ENCODE data around the gene STRIP2.
"Not testable (repeated sequence)": the region's sequence is repeated elsewhere in the genome, so short reads cannot be mapped to it uniquely, and the experiment has no call there.

STRIP2 gene

DNA sequence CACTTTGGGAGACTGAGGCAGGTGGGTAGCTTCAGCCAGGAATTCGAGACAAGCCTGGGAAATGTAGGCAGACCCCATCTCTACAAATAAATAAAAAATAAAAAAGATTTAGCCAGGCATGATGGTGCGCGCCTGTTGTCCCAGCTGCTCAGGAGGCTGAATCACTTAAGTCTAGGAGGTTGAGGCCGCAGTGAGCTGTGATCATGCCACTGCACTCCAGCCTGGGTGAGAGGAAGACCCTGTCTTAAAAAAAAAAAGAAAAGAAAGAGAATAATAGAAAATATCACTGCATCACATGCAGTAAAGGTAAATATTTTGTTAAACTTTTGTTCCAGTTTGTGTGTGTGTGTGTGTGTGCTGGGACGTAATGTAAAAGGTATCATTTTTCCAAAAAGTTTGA is 3.0 kb downstream of the STRIP2 start:
- Mint-ChIP-seq H3K9me3 (no peaks in the 10 kb centered on the region), H3K4me3 (peak overlapping the region; percentile 93), H3K27ac (no peak overlapping the region), H3K4me1 (peaks cover 58% of the 10 kb centered on the region), H3K36me3 (peaks cover 69% of the 10 kb centered on the region)
- DNase-seq (ENCODE audit: low spot score in 2 of 2), result no peak
- no peak for ATAC-seq

DNA sequence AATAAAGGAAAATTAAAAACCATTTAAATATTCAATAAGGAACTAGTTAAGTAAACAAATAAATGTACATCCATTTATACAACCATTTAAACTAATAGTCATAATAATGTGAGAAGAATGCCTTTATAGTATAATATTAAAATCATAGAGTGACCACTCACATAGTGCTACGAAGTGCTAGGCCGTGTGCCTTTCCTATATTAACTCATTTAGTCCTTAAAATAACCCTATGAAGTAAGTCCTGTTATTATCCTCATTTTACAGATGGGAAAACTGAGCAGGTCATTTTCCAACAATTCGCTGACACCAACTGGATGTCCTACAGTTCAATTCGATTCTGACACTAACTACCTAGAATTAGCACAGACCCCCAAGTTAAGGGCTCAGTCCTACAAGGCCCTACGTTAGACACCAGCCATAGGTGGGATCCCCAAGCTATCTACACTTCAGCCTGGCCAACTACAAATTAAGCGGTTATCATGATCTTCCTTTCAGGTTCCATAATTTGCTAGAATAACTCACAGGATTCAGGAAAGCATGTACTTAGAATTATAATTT is 4.1 kb downstream of the STRIP2 start:
- ATAC-seq (no peak), DNase-seq (ENCODE audit: low spot score in 2 of 2) (no peak)
- Mint-ChIP-seq H3K4me1 (peaks cover 48% of the 10 kb centered on the region), H3K9me3 (no peaks in the 10 kb centered on the region), H3K27ac (peak overlapping the region; percentile 83), H3K36me3 (peaks cover 78% of the 10 kb centered on the region), H3K4me3 (peak overlapping the region; percentile 61)

DNA sequence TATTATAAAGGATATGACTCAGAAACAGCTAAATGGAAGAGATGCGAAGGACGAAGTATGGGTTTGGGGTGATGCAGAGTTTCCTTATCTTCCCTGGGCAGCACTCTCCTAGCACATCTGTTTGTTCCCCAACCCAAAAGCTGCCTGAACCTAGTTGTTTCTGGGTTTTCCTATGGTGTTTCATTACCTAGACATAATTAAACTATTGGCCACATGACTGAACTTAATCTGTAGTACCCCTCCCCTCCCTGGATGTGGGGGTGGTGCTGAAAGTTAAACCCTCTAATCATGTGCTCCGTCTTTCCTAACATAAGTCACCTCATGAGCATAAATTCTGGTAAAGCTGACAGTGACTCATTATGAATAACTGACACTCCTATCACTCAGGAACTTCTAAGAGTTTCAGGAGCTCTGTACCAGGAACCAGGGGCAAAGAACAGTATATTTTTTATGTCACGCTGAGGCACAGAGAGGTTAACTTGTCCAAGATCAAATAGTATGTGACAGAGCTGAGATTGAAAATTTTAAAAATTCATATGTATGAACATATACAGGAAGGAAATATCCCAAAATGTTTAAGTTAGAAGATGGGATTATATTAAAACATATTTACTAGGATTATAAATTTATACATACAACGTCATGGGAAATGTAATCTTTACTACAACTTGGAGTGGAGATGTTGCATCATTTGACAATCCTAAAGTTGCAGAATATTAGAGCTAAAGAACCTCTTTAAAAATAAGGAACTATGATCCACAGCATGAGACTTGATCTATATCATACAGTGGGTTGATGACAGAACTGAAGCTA is 4.8 kb downstream of the STRIP2 start:
- H3K4me3 Mint-ChIP-seq, result peak overlapping the region; percentile 61
- DNase-seq (ENCODE audit: low spot score in 2 of 2), result peak; percentile 17 to 74
- H3K27ac Mint-ChIP-seq, result peak overlapping the region; percentile 83
- H3K9me3 Mint-ChIP-seq, result no peaks in the 10 kb centered on the region
- peak; percentile 71 for ATAC-seq
- peaks cover 43% of the 10 kb centered on the region for H3K4me1 Mint-ChIP-seq
- peaks cover 78% of the 10 kb centered on the region for H3K36me3 Mint-ChIP-seq

DNA sequence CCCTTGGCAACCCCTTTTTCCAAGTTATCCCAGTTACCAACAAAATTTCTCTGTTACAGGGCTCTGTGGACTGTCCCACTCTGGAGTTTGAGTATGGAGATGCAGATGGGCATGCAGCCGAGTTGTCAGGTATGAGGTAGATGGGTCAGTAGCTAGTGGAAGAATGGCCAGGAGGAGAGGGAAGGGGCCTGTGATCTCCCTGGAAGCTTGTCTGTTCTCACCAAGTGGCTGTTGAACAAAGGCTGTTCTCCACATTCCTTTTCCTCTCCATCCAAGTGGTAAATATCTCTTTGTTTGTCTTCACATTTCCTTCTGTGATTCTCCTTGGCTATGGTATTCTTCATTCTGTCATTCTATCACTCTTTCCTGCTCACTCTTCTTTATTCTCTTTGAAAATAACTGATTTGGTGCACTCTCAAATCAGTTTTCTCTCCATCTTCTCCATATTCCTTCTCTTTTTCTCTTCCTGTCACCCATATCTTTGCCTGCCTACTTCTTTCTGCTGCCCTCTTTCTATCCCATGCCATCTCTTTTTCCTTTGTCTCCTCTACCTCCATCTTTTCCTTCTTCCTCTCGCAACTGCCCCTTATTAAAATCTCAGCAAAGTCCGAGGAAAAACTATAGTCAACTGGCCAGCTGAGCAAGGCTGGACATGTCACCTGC is 5.9 kb downstream of the STRIP2 start:
- DNase-seq (ENCODE audit: low spot score in 2 of 2) (no peak), ATAC-seq (no peak)
- peak overlapping the region; percentile 83 for H3K27ac Mint-ChIP-seq
- H3K9me3 Mint-ChIP-seq, result no peaks in the 10 kb centered on the region
- H3K4me1 Mint-ChIP-seq, result peaks cover 41% of the 10 kb centered on the region
- peaks cover 87% of the 10 kb centered on the region for H3K36me3 Mint-ChIP-seq
- peak overlapping the region; percentile 14 for H3K4me3 Mint-ChIP-seq

DNA sequence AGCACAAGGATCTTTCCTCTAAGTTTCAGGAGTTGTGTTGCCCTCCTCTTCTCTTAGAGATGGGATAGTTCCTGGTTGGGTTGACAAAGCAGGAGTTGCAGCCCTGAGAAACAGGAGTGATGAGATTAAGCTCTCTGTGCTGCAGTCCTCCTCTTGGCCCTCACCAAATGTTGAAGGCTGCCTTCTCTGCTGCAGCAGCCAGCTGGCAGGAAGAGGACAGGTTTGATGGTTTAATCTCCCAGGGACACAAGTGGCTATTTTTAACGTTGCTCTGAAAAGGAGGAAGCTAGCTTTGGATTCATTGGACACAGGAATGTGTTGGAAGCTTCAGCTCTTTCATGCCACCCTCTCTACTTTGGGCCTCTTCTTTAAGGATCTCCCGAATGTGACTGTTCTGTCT is 9.4 kb downstream of the STRIP2 start:
- Mint-ChIP-seq H3K9me3 (peaks cover 1% of the 10 kb centered on the region), H3K4me3 (no peak overlapping the region), H3K27ac (peak overlapping the region; percentile 34), H3K4me1 (peaks cover 21% of the 10 kb centered on the region), H3K36me3 (peaks cover 76% of the 10 kb centered on the region)
- DNase-seq (ENCODE audit: low spot score in 2 of 2) (no peak), ATAC-seq (no peak)

DNA sequence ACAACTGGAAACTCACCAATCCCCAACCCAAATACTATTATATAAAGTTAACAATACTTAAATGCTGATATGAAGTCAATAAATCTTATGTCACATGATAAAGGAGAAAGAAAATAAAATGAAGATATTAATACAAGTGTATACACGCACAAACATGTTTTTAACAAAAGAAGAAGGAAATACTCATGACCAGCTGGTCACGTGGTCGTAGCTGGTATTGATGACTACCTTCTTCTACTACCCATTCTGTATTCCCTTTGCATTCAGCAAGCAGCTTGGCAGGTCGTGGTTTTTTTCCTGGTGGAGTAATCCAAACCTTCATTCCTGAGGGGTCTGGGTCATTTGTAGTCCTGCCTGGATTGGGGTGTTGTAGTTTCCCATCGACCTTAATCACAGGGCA is 10.5 kb downstream of the STRIP2 start:
- not testable (repeated sequence) for ATAC-seq; DNase-seq (ENCODE audit: low spot score in 2 of 2); H3K27ac Mint-ChIP-seq; H3K4me3 Mint-ChIP-seq; H3K9me3 Mint-ChIP-seq
- peaks cover 10% of the 10 kb centered on the region for H3K4me1 Mint-ChIP-seq
- peaks cover 68% of the 10 kb centered on the region for H3K36me3 Mint-ChIP-seq

DNA sequence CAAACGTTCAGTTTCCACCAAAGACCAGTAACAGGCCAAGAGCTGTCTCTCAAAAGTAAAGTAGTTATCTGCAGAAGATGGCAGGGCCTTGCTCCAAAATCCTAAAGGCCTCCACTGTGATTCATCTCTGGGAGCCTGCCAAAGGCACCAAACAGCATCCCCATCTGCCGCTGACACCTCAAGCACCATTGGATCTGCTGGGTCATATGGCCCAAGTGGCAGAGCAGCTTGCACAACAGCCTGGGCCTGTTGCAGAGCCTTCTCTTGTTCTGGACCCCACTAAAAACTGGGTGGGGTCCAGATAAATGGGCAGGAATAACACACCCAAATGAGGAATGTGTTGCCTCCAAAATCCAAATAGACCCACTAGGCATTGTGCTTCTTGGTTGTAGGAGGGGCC is 12.7 kb downstream of the STRIP2 start:
- H3K9me3 Mint-ChIP-seq; H3K4me1 Mint-ChIP-seq; DNase-seq (ENCODE audit: low spot score in 2 of 2); H3K27ac Mint-ChIP-seq; H3K4me3 Mint-ChIP-seq; ATAC-seq: not testable (repeated sequence)
- H3K36me3 Mint-ChIP-seq, result peaks cover 46% of the 10 kb centered on the region

DNA sequence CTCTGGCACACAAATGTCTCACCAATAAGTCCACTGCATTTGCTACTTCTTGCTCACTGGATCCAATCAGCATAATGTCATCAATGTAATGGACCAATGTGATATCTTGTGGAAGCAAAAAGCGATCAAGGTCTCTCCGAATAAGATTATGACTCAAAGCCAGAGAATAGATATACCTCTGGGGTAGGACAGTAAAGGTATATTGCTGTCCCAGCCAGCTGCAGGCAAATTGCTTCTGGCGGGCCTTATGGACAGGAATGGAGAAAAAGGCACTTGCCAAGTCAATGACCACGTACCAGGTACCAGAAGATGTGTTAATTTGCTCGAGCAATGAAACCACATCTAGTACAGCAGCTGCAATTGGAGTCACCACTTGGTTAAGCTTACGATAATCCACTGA is 13.2 kb downstream of the STRIP2 start:
- H3K36me3 Mint-ChIP-seq, result peaks cover 44% of the 10 kb centered on the region
- not testable (repeated sequence) for H3K9me3 Mint-ChIP-seq; H3K4me1 Mint-ChIP-seq; H3K27ac Mint-ChIP-seq; ATAC-seq; H3K4me3 Mint-ChIP-seq; DNase-seq (ENCODE audit: low spot score in 2 of 2)

DNA sequence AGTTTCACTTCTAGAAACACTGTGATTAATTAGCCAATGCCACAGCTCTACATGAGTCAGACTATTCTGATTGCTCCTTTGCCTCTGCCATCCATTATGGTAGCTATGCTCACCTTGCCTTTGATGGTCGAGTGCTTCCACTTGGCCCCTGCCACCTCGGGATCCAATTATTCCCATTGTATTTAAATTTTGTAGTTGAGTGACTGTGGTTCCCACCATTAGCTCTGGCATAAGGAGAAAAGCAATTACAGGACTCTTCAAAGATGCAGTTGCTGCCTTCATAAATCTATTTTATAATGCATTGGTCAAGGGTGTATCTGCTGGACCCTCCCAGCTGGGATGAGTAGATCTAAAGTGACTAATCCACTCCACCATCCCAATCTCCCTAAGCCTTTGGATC is 14.4 kb downstream of the STRIP2 start:
- not testable (repeated sequence) for ATAC-seq

DNA sequence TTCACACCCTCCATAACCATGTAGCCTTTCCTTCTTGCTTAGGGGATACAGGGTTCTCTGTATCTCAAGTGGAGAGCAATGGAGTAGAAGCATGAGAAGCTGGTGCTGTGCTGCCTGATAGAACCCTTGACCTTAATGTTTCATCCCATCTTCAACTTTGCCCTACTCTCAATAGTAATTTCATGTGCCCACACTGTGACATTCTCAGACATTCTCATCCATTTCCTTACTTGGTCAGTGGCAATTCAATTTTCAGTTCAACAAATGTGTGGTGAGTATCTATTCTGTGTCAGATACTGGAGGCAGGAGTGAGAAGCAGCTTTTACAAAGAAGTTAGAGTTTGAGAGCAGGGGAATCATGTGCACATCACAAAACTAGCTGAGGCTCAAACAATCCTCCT is 16.1 kb downstream of the STRIP2 start:
- Mint-ChIP-seq H3K4me3 (no peak overlapping the region), H3K36me3 (peaks cover 16% of the 10 kb centered on the region), H3K27ac (no peak overlapping the region), H3K9me3 (peaks cover 7% of the 10 kb centered on the region), H3K4me1 (no peaks in the 10 kb centered on the region)
- DNase-seq (ENCODE audit: low spot score in 2 of 2), result no peak
- ATAC-seq, result no peak

More for the DNA sequence above, 14.4 kb downstream of the STRIP2 start:
- DNase-seq (ENCODE audit: low spot score in 2 of 2); H3K4me3 Mint-ChIP-seq; H3K27ac Mint-ChIP-seq; H3K4me1 Mint-ChIP-seq; H3K9me3 Mint-ChIP-seq: not testable (repeated sequence)
- peaks cover 33% of the 10 kb centered on the region for H3K36me3 Mint-ChIP-seq

DNA sequence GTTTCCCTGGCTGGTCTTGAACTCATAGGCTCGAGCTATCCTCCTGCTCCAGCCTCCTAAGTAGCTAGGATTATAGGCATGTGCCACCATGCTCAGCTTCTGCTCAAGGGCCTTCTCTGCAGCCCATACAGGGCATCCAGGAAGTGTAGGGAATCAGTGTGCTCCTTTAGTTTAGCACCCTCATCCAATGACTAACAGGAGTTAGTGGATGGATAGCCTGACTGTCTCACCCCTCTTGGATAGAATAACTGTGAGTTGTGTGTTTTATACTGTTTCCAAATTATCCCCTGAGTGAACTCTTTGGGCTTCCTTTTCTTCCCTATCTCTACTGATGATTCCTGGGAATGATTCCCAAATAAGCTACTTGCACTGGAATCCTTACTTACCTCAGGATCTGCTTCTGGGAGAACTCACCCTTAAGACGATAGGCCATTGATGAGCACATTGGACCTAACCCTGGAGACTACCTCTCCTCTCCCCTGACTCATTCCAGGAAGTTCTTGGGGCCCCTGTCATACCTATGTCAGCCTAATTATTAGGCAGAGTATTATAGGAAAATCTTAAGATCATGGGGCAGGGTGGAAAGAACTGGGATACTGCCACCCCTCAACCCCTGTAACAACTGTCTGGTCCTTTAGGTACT is 18.5 kb downstream of the STRIP2 start:
- Mint-ChIP-seq H3K9me3 (peaks cover 7% of the 10 kb centered on the region), H3K36me3 (no peaks in the 10 kb centered on the region), H3K27ac (peak overlapping the region; percentile 37), H3K4me3 (no peak overlapping the region), H3K4me1 (no peaks in the 10 kb centered on the region)
- ATAC-seq (no peak), DNase-seq (ENCODE audit: low spot score in 2 of 2) (no peak)

DNA sequence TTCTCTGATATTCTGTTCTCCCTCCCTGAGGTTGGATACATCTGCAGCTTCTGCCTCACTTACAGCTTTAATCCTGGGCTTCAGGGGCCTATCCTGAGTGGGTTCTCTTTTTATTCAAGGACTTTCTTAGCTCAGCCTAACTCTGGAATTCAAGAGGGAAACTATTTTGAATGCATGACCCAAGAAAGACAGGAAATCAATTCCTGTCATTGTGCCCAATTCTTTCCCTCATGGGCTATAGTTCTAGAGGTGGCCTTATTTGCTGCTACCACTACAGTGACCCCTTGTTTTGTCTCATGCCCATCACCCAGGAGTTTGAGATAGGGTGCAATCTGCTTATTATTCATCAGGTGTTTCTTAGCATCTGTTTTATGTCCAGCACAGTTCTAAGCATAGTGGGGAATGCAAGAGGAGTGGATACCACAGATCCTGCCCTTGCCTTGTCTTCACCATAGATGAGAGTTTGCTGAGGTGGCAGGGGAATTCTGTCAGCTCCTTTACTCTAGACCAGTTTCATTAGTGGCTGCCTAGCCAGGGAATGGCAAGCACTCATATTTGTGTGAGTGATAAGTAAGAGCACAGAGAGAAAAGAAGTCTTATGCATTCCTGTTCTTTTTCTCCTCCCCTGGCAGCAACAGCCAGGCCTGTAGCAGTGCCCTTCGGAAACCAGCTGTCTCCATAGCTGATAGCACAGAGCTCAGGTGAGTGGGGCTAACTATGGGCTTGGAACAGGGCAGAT is 19.4 kb downstream of the STRIP2 start:
- Mint-ChIP-seq H3K36me3 (no peaks in the 10 kb centered on the region), H3K27ac (peak overlapping the region; percentile 37), H3K4me3 (no peak overlapping the region), H3K4me1 (no peaks in the 10 kb centered on the region), H3K9me3 (peaks cover 5% of the 10 kb centered on the region)
- DNase-seq (ENCODE audit: low spot score in 2 of 2) (no peak), ATAC-seq (no peak)

DNA sequence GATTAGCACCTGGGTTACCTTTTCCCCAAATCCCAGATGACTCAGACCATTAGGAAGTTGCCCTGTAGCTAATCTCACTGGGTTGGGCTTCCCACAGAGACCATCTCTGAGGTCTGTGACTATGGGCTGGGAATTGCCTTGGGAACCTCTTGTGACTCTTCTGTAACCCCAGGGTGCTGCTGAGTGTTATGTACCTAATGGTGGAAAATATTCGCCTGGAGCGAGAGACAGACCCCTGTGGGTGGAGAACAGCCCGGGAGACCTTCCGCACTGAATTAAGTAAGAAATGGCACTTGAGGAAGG is 20.0 kb downstream of the STRIP2 start:
- Mint-ChIP-seq H3K9me3 (peaks cover under 1% of the 10 kb centered on the region), H3K4me3 (no peak overlapping the region), H3K36me3 (no peaks in the 10 kb centered on the region), H3K27ac (no peak overlapping the region), H3K4me1 (no peaks in the 10 kb centered on the region)
- no peak for ATAC-seq
- no peak for DNase-seq (ENCODE audit: low spot score in 2 of 2)

DNA sequence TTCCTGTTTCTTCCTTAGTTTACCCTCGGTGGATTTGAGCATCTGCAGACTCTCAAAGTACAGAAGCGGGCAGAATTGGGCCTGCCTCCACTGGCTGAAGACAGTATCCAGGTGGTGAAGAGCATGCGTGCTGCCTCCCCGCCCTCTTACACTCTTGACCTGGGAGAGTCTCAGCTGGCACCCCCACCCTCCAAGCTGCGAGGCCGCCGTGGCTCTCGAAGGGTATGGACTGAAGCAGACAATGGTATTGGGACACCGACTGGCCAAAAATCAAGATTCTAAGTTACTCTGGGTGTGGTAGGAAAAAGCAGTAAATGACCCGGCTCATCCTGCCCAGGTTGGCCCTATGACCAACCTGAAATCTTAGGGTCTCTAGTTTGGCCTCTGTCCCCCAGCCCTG is 22.2 kb downstream of the STRIP2 start:
- no peak overlapping the region for H3K4me3 Mint-ChIP-seq
- no peaks in the 10 kb centered on the region for H3K4me1 Mint-ChIP-seq
- H3K36me3 Mint-ChIP-seq, result no peaks in the 10 kb centered on the region
- H3K27ac Mint-ChIP-seq, result no peak overlapping the region
- ATAC-seq, result no peak
- H3K9me3 Mint-ChIP-seq, result no peaks in the 10 kb centered on the region
- DNase-seq (ENCODE audit: low spot score in 2 of 2), result no peak

DNA sequence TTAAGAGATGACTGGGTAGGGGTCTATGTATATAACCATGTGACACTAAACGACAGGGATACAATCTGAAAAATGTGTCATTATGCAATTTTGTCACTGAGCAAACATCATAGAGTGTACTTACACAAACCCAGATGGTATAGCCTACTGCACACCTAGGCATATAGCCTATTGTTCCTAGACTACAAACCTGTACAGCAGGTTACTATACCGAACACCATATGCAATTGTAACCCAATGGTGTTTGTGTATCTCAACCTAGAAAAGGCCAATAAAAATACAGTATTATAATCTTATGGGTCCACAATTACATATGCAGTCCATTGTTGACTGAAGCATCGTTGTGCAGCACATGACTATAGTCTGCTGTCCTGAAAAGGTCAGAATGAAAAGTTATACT is 22.9 kb downstream of the STRIP2 start:
- DNase-seq (ENCODE audit: low spot score in 2 of 2), result no peak
- no peak for ATAC-seq
- Mint-ChIP-seq H3K4me3 (no peak overlapping the region), H3K4me1 (no peaks in the 10 kb centered on the region), H3K9me3 (no peaks in the 10 kb centered on the region), H3K36me3 (no peaks in the 10 kb centered on the region), H3K27ac (no peak overlapping the region)
